Inflammatory macrophage (primary cell): ENCODE measurements around the gene PRKCE.

ENCODE experiments used
- DNase-seq, 2 donors: peaks; one replicate each; pipeline ENCODE4 v3.0.0-alpha.2; 2020 to 2022

Gene PRKCE

DNA sequence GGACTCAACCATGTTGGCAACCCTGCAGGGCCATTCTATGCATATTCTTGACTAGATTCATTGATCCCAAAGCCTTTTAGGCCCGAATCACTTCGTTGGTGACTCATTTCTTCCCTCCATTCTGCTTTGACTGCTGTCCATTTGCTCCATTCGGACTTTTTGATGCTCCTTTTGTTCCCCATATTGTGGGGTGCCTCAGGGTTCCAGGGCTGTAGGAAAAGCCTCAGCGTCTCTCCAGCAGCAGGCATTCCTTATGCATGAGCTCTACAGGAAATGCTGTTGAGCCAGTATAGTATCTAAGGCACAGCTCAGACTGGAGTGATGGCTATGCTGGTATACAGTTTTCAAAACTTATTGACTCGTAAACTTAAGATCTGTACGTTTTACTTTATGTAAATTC is 292.6 kb downstream of the PRKCE start:
- no peak for DNase-seq

DNA sequence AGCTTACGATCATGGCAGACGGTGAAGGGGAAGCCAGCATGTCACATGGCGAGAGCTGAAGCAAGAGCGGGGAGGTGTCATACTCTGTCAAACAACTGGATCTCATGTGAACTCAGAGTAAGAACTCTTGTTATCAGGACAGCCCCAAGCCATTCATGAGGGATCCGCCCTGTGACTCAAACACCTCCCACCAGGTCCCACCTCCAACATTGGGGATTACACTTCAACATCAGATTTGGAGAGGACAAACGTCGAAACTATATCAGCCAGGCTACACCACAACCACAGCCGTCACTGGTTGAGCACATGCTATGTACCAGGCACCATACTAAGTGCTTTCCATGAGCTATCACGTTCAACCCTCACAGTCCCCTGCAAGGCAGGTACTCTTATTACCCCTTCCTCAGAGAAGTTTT is 293.8 kb downstream of the PRKCE start:
- DNase-seq: peak in 1 of 2 donors; percentile 9

DNA sequence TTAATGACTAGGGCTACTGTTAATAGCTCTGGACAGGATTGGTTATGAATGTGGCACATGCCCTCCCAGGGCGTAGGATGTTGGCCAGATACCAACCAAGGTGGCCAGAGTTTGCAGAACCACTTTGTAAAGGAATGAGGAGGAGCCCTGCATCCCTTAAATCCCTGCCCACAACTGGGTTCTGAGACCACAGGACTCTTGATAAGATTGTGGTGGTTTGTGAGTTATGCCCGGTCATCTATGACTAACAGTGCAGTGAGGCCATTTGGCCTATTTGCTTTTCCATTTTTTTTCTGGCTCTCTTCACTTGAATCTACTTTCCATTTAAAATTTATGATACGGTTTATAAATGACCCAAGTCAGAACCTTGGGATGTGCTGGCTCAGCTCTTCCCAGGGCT is 294.5 kb downstream of the PRKCE start:
- no peak for DNase-seq

DNA sequence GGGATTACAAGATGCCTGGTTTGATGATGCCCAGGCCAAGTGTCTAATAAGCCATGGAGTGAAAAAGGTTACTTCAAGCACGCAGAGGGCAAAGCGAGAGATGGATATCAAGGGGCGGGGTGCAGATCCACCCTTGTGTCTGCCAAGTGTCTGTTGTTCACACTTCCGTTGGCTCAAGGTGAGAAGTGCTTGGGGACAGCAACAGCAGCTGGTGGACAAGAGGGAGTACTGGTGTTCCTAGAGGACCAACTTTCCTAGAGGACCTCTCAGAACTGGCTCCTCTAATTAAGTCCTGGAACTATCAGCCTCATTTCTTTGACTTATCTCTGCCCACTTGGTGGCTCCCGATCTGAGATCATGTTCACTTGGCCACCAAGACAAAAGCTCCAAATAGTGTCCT is 299.1 kb downstream of the PRKCE start:
- no peak for DNase-seq

DNA sequence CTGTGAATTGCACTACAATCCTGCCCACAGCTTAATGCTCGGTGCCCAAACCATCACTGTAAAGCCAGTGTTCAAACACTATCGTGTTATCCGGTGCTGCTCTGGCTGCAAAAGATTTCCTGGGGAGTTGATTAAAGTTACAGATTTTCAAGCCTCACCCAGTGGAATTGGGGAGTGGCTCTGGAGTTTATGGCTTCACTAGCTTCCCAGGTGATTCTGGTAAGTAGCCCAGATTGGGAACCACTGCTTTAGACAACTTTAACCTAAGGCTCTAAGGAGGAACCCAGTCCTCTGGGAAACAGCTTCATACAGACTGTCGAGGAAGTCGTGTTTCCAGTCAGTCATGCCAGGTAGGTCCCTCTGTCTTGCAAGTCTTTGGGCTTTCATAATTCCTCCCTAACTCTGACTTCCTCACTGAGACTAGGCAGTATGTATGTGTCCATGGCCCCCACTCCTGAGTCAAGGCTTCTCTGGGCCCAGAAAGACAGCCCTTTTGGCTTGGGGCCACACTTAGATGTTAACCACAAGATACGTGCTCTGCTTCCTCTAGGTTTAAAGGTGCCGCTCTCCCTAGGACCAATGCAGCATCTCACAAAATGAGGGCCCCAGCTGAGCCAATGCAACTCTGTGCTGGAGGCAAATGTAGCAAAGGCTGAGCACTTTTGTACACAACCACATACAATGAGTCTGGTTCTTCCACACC is 299.7 kb downstream of the PRKCE start:
- DNase-seq: no peak

DNA sequence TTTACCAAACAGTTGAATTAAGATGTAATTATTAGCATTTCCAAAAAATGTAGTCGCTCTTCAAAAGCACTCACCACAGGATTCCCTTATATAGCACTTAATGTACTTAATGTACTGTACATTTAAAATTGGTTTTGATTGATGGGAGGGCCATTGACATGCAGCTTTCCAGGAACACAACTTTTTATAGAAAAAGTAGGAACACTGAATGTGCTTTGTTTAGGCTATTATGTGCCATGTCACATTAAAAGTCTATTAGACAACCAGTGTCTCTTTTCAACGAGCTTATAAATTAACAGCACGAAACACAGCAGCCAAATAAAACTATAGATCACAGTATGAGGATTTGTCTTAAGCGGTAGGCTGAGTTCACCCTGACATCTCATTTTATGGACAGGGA is 301.1 kb downstream of the PRKCE start:
- DNase-seq: no peak

DNA sequence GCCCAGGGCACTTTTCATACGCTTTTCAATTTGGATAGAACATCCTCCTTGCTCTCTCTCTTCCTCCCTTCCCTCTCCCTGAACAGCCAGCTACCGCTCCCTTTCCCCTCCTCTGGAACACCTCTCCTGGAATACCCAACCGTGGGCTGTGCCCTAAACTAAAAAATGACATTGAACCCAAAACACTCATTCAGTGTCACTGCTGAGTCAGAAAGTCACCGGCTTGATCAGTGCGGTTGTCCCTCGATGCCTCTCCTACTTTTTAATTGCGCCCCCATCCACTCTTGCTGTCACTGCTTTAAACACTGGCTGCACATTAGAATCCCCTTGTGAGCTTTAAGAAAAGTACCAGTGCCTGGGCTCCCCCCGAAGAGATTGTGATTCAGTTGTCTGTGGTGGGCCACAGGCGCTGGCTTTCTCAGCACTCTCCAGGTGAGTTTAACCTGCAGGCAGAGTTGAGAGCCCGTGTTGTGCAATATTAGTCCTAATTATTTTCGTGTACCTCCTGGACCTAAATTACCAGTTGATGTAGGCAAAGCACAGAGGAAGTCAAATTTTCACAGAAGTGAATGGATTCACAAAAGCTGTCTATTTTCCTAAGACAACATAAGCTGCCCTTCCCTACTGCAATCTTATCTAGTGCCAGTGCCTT is 302.0 kb downstream of the PRKCE start:
- no peak for DNase-seq

DNA sequence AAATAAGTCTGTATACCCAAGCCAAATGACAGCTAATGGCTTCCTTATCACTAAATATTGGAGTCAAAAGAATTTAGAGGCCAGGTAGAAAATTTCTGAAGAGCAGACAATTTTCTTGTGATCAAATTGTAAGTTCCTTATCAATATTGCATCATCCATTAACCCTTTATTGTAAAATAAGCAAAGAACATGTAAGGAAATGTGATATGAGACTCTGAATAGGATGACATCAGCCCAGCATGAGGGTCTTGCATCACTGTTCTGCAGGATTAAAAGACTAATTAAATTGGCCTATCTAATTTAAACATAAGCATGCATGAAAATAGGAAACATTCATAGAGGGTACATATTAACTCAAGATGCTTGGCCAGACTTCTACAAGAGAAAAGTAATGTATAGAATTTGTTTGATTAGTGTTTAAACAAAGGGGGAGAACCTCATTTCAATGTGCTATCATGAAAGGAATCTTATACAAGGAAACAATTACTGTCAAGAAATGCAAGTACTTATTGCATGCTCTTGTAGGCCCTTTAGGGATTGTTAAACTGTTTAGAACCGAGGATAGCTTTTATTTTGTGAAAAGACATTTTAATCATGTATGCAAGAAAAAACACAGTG is 302.9 kb downstream of the PRKCE start:
- no peak for DNase-seq

DNA sequence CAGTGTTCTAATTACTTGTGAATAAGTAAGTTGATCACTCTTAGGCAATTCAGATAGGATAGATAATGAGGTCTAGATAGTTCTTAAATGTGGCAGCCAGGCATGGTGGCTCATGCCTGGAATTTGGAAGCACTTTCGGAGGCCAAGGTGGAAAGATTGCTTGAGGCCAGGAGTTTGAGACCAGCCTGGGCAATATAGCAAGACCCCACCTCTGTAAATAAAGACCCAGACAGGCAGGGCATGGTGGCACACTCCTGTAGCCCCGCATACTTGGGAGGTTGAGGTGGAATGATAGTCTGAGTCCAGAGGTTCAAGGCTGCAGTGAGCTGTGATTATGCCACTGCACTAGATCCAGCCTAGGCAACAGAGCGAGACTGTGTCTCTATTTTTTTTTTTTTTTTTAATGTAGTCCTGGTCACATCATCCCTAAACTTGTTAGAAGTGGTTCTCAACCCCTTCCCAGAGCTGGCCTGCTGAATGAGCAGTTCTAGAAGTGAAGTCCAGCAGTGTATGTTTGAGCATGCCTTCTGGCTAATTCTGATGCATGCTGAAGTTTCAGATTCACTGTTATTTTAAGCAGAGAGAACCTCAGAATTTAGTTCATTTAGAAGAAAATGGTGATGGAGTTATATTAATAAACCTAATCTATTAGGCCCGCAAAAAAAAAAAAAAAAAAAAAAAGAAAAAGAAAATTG is 306.2 kb downstream of the PRKCE start:
- DNase-seq: no peak

DNA sequence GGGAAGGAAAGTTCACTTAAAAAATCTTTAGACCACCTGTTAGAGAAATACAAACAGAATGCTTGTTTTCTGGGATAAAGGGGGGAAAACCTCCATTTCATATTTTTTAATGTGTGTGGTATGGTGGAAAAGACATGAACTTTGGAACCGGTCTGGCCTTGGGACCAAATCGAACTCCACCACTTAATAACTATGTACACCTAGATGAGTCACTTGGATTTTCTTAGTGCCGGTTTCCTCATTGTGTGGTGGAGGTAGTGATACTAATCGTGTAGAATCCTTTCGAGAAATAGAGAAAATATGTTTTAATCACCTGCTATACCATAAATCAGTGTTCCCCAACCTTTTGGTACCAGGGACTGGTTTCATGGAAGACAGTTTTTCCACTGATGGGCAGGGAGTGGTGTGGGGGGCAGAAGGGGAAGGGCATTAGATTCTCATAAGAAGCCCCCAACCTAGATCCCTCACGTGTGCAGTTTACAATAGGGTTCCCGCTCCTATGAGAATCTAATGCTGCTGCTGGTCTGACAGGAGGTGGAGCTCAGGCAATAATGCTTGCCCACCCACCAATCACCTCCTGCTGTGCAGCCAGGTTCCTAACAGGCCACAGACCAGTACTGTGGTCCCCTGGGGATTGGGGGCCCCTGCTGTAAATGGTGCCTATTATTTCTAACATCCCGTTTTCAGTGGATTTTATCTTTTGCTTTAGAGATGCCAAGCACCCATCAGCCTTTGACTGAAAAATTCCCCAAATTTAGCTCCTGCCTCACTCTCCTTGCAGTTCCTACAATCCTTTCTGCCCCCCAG is 308.8 kb downstream of the PRKCE start:
- no peak for DNase-seq

DNA sequence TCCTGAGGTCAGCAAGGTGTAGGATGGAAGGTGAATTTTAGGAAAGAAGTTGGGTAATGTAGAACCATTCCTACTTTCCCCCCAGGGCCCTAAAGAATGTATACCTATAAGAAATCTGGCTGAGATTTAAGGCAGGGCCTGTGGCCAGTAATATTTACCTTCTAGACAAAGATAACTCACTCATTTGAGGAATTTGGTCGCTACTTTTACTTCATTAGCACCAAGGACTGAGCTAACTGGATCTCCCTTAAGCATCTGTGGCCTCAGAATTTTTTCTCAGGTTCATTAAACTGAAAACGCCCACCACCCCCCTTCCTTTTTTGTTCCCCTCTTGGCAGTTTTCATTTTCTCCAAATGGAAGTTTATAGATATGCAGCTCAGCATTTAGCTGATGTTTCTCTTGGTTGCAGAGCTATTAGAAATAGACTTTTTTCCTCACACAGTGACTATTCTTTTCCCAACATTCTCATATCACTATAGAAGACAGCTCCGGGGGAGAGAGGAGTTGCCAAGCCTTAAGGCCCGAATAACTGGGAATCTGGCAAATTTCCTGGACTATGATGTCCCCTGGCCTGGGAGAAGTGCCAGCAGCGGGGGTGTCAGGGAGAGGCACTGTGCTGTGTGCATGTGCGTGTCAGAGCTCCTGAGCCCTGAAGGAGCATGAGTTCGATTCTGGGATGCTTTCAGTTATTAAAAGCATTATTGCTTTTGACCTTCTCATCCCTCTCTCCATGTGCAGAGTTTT is 310.9 kb downstream of the PRKCE start:
- DNase-seq: no peak

DNA sequence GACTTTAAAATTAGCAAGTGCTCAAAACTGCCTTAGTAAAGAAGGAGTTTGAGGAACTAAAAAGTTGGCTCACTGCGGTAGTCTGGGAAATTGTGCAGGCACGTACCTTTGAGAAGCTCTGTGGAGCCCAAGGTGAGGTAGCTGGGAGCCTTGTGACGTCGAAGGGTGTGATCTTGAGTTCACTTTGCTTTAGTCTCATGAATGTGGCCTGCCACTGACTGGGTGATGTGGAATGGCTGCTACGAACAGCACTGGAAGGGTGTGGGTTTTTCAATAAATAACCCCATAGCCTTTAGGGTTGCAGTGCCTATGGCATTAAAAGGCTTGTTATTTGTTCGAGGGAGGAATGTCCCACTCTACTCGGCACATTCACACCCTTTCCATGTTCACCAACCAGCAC is 312.3 kb downstream of the PRKCE start:
- no peak for DNase-seq

DNA sequence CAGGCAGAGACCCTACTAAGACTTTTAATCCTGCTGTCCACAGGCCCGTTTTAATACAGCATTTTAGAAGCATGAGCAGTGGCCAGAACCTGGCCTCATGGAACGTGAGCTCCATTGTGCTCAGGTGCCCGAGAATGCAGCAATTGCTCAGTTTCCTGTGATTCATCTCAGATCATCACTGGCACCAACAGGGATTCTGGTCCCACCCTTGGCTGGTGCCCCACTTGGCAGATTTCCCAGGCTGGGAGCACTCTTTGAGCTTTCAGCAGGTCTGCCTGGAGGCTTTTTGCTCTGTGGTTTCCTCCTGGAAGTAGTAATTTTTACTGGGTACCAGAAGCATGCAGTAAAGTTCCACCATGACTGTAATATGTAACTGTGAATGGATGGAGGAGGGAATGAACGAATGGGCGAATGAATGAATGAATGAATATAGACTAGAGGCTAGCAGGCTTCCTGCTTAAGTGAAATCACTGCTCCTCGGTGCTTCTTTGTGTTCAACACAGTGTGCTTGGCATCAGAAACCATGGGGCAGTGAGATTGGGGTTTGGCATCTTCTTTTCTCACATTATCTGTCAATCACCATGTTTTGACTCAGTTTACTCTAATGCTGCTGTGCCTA is 312.9 kb downstream of the PRKCE start:
- no peak for DNase-seq

DNA sequence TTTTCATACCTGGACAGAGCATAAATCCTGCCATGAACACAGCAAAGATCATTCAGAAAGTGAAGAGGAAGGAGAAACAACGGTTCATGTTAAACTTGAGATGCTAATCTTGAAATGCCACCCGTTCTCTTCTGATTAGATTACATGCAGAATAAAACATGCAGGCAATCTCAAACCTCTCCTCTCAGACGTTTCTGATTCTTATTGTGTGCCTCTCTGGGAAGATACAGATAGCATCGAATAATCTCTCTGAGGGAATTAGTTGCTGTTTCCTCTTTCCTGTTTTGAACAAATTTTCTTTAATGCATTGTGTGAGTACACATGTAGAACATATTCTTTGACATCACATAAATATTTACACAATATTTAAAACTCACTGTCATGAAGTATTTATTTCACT is 313.4 kb downstream of the PRKCE start:
- DNase-seq: no peak

DNA sequence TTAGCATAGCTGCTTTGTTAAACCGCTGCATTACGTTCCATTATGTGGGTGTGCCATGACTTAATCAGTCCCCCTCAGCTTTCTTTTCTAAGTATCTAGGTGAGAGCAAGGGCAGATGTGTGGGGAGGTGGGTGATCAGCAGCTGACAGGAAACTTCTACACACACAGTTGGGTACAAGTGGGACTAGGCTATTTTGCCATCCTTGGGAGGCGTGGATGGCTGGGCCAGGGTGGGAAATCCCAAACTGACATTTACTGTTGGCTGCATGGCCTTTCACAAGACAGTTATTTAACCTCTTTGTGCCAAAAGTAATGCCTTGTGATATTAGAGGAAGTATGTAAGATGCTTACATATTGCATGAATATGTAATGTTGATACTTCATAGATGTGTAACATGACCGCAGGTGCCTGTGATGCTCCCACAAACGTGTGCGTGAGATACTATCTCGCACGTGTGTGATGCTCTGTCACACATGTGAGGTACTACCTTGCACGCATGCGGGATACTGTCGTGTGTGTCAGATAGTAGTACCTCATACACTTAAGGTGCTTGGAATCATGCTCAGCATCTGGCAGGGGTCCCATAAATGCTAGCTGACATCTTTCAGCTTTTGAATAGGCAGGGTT is 314.5 kb downstream of the PRKCE start:
- peak; percentile 40 for DNase-seq

DNA sequence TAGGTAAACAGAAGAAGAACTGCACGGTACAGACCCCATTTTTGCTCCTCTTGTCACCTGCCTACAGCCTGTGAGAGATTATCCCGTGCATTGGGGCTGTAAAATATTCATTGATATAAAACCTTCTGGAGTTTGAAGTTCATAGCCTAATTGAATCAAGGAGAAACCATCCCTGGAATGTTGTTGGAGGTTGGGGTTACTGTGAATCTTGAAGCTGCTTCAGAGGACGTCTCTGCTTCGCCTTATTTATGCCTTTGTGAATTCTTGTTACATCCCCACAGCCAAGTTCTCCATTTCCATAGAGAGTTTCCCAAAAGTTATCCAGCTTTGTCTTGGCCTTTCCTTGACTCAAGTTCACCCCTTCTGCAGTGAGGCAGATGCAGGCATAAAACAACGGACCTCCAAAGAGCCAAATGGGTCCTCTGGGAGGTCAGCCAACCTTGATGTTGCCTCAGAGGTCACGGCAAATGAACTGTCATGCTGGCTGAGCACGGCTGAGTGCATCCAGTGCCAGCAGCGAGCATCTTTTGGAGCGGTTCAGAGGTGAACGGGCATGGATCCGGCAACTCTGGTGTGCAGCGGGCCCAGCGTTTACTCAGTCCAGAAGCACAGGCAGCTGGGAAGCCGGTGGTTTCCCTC is 317.6 kb downstream of the PRKCE start:
- no peak for DNase-seq

DNA sequence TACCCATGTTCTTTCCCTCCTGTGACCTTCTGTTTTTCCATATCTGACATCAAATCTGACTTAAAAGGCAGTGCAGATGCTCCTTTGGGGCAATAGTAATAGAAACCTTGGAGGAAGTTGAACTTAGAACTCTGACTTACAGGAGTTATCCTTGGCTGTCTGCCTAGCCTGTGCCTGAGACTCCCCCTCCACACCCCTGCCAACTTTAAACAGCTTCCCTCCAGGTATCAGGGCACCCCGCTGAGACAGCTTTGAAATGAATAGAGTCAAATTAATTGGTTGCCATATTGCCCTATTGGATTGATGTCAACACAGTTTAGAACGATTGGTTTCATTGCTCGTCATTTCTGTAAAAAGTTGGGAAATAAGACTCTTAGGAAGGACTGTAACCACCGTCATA is 322.0 kb downstream of the PRKCE start:
- DNase-seq: no peak

DNA sequence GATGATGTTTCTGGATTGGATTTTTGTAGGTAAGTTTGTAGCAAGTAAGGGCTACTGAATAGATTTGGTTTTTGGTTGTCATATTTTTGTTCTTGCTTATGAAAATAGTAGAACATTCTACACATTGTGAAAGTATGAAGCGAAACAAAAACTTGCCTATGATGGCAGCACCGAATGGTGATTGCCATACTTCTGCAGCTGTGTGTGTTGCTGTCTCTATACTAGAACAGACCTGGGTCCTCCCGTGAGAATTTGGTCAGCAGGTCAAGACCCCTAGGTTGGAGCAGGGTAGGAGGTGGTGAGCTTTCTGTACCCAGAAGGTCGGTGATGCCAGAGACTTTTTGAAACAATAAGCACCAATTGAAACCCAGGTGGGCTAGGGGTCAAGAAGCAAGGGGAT is 322.6 kb downstream of the PRKCE start:
- DNase-seq: no peak

DNA sequence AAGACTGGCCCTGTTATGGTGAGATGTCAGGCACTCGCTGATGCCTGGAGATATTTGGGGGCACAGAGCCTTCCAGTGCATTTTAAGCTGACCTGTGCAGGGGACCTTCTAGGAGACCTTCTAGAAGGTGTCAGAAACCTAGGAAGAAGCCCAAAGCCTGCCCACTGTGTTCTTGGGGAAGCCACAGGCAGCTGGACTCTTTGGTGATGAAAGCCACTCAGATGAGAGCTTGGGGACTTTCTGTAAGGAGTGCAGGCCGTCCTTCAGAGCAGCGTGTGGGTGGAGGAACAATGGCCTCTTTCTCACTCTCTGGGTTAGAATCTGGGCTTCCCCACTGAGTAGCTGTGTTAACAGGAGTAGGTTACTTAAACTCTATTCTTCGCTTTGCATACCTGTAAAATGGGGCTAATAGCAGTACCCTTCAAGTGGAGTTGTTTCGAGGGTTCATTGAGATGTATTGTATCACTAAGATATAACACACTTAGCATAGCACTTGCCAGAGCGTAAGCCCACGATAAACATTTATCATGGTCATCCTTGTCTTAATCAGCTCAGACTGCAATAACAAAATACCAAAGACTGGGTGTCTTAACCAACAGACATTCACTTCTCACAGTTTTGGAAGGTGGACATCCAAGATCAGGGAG is 323.4 kb downstream of the PRKCE start:
- peak in 1 of 2 donors; percentile 66 for DNase-seq
